ENCODE measurements around the gene PPT2.

PPT2 gene

GRCh38 chr6:32153564-32154513 is at the start of gene PPT2:
TSS of gene PPT2 (plus strand) at chr6:32154141. CDS start at chr6:32154595, 454 bp downstream.
- peak; percentile 89 for DNase-seq

GRCh38 chr6:32105433-32105832 is 48.5 kb upstream of the PPT2 start:
- DNase-seq, result no peak

GRCh38 chr6:32107406-32107805 is 46.5 kb upstream of the PPT2 start:
- DNase-seq, result no peak

DNA sequence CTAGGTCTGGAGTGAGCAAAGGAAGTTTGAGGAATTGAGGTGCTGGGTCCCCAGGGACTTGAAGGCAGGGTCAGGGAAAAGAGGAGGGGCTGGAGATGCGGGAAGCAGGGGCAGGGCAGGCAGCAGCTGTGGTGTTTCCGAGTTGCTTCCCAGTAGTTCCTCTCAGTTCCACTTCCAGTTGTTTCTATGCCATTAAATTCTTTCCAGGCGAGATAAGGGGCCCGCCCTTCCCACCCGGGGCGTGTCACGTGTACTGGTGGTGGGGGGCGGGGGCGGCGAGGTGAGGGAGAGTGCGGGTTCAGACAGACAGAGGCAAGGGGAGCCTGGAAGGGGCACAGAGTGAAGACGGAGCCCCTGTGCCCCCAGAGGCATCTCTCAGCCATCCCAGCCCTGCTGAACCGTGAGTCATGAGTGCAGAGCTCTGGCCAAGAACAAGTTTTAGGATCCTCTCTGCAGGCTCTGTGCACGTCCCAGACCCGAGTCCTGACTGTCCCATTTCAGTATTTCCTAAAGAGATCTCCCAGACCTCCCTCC is 45.8 kb upstream of the PPT2 start:
- DNase-seq, result no peak

- no peak for DNase-seq
Observed at GRCh38 chr6:32108727-32109113, 45.2 kb upstream of the PPT2 start.

GRCh38 chr6:32109114-32109764 is 44.7 kb upstream of the PPT2 start, which contains the start of gene TNXB:
TSS of gene TNXB (minus strand) at chr6:32109338. CDS start at chr6:32098198, 11,140 bp downstream.
- DNase-seq, result no peak

- DNase-seq, result no peak
Observed at GRCh38 chr6:32109765-32110160, 44.2 kb upstream of the PPT2 start.

DNA sequence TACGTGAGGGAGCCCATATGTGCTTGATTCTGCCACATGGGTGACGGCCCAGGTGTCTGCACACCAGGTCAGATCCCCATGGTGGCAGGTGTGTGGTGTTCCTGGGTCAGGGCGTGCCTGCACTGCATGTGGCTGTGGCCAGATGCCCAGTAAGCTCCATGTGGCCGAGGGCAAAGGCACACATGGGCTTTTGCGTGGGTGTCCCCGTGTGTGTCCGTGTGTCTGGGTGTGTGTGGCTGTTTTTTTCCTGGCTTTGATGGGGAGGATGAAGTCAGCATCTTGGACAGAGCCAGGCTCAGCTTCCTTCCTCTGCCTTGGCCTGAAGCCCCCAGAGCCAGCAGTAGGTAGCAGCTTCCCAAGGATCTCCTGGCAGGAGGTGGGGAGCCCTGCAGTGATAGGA is 43.3 kb upstream of the PPT2 start:
- DNase-seq, result no peak

DNA sequence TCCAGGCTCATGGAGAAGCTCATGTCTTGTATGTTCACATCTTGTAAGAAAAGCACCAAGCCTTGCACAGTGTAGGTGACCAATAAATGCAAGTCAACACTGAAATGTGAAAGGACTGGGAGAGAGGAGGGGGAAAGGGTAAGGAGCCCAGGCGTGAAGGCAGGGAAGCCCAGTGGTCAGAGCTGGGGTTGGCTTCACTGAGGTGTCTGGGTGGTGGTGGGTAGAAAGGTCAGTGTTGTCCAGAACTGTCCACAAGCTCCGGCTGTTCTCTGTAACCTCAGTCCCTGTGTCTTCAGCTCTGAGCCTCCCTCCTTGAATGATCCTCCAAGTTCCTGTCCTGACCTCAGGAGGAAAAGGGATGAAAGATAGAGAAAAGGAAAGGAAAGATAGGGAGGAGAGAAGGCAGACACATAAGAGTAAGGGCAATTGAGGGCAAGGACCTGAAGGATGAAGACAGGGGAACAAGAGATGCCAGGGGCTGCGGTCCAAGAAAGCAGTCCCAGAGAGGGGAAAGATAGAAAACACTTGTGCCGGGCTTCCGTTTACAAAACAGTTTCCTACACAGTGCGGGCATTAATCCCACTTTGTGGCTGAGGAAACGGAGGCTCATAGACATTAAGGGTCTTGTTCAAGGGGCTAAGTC is 42.4 kb upstream of the PPT2 start:
- no peak for DNase-seq

DNA sequence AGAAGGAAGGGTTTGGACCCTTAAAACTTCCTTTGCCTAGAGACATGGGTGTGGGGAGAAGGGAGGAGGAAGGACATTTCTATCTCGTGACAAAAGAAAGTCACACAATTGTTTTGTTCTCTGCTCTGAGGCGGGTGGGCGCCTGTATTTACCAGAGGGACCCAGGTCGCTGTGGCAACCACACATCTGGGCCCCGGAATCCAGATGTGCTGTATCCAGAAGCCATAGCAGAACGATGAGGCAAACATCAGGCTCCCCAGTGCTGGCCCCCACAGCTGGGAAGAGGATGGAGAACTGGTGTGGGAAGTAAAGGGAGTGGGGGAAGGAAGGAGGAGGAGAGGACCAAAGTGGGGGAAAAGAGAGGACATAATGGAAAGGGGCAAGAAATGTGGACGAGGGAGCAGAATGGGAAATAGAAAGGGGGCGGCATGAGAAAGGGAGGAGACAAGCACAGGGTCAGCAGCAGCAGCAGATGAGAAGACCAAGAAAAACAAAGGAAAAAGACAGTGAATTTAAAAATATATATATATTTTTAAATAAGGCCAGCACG is 41.4 kb upstream of the PPT2 start:
- DNase-seq, result no peak

GRCh38 chr6:32113386-32114352 is 40.3 kb upstream of the PPT2 start:
- DNase-seq, result no peak

DNA sequence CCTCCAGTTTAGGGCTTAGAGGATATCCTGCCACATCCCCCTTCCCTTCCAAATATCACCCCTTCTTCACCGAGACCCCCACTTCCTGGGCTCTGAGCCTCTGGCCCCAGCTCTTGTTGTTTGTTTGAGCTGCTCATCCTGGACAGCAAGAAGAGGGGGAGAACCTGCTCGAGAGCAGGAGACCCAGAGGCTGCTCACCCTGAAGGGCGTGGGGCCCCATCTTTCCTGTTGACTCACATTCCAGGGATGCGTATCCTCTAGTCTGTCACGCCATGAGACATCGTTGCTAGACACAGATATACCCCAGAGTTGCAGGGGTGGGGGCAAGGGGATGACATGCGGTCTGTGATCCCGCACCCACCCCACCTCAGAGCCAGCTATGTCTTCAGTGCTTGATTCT is 39.1 kb upstream of the PPT2 start:
- DNase-seq, result no peak

DNA sequence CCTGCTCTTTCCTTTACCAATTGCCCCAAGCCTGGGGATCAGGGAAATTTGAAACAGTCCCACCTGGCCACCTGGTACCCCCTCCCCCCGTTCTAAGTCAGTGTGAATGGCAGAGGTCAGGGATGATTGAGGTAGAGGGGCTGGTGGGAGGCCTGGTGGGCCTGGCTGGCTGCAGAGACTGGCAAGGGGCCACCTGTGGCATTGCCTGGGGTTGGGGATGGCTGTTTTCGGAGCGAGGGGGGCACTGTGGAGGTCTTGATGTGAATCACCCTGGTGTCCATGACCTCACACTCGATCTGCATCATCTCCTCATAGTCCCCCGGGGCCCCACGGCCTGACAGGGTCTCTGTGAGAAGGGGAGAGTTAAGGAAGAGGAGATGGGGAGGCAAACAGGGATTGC is 38.3 kb upstream of the PPT2 start:
- DNase-seq, result no peak

DNA sequence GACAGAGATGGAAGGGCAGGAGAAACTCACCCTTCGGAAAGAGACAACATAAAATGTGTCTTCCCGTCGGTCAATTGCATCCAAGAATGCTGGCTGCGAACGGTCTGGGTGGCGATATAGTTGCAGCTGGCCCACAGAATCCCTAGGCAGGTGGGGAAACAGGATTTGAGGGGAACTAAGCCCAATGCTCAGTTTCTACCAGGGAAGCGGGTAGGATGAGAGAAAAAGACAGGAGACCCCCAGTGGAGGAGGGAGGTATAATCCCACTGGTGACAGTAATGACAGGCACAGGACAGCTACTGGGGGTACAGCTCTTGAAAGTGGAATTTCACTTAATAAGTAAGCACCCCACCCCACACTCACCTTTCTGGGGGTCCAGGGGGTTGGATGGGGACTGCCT is 37.3 kb upstream of the PPT2 start:
- DNase-seq, result peak; percentile 24

GRCh38 chr6:32117461-32117860 is 36.5 kb upstream of the PPT2 start:
- no peak for DNase-seq

DNA sequence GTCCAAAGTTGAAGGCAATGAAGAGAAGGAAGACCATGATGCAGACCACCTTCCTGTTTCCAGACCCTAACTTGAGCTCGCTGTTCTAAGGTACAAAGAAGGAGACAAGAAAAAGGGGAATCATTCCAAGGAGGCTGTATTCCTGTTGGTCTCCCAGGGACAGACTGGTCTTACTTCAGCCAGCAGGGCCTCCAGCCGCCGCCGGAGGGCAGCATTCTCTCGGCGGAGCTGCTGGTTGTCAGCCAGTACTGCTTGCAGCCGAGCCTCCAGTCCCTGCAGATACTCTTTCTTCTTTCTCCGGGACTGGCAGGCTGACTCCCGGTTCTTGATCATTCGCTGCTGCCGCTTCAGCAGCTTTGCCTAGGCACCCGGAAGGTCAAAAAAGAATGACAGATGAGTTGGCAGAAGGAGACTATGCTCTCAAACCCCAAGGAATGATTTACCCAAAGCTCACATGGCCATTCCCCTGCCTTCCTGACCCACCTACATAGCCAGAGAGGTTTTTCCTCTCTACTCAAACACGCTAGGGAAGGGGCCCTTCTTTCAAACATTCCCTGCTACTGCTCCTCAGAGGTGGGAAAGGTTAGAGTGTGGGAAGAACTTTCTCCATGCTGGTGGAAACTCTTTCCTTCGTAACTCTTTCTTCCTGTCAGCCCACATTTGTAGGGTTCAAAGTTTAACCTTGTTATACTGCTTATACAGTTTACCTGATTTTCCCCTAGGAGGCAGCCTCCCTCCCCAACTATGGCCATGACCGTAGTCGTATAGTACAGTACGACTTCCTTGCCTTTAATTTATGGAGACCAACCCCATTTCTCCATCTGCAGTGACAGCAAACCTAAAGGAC is 34.9 kb upstream of the PPT2 start:
- DNase-seq, result peak; percentile 79

DNA sequence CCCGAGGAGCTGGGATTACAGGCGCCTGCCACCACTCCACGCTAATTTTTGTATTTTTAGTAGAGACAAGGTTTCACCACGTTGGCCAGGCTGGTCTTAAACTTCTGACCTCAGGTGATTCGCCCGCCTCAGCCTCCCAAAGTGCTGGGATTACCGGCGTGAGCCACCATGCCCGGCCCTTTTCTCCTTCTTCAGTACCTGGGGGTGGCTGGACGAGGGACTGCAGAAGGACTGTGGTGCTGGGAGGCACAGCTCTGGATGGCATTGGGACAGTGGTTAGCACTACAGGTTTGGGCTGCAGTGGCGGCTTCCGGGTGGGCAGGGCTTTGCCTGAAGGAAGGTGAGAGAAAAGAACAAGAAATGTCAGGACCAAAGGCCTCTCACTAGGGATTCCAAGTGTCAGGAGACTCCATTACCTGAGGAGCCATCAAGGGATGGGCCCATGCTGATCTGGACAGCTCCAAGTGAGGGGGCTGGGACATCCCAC is 33.3 kb upstream of the PPT2 start:
- DNase-seq, result no peak

DNA sequence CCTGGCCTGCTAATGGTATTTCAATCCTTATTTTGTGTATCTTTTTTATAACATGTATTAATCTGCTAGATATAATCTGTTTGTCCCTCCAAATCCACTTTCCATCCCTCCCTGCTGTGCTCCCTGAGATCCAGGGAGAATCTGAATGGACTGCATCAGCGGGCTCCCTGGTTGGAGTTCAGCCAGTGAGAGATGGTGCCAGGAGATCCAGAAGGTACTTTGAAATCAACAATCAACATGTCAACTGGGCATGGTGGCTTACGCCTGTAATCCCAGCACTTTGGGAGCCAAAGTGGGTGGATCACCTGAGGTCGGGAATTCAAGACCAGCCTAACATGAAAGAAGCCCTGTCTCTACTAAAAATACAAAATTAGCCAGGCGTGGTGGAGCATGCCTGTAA is 30.3 kb upstream of the PPT2 start:
- no peak for DNase-seq

DNA sequence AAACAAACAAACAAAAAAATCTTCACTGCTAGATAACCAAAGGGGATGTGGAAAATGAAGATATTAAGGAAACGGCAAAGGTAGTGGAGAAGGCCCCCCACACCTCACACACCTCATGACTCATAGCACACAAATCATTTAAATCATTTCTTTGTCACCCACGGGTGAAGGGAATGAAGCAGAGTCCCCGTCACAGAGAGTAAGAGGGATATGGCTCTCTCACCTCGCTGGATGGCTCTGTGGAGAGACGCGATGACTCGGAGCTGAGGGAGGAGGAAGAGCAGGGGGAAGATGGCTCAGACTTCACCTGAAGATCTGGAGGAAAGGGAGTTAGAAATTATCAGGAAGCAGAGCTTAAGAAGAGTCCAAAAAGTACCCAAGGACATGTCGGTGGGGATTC is 27.1 kb upstream of the PPT2 start:
- DNase-seq, result peak; percentile 20

DNA sequence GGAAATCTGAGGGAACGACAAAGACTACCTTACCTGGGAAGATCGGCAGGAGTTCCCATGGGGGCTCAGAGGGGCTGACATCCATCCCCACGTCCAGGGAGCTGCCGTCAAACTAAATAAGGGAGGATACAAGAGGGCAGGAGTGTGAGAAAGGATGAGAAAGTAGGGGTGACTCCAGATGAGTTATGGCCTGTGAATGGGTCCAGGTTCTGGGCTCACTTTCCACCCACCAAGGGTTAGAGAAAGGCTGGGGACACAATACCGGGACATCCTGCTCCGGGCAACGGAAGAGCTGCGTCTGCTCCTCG is 26.6 kb upstream of the PPT2 start:
- DNase-seq, result no peak

Measured in stimulated activated CD4-positive, alpha-beta T cell treated with anti-CD3 and anti-CD28 coated beads, Interleukin-15, amount 100 ng/mL, for 24 hours (primary cell).